Thyroid gland (tissue), 4 donors: ENCODE measurements around the gene VSX1. TPM values are rescaled to one million over a fixed set of nuclear protein-coding genes. Genes with fewer than 3 reads are reported as not detected.

Source experiments
- DNase-seq, 2 donors: peaks; one replicate each; pipeline ENCODE4 v3.0.0-alpha.2; 2019
- H3K27ac ChIP-seq, 3 donors: fragments of 200-600 bp; sonication (generic); 1 replicate in 2 of 3; 2 replicates in 1 of 3; pipeline ENCODE4 v1.5.1; 2016 to 2019; ENCODE audit warnings: mild to moderate bottlenecking in 1 of 3, moderate library complexity in 1 of 3
- H3K27me3 ChIP-seq: fragments of 200-600 bp; sonication (generic); one replicate; pipeline ENCODE4 v1.5.1; 2019
- H3K36me3 ChIP-seq, 2 donors: fragments of 200-600 bp; sonication (generic); one replicate each; pipeline ENCODE4 v1.5.1; 2016 to 2019
- H3K4me1 ChIP-seq, 2 donors: fragments of 200-600 bp; sonication (generic); one replicate each; pipeline ENCODE4 v1.5.1; 2017 to 2019
- H3K4me3 ChIP-seq, 3 donors: fragments of 200-600 bp; sonication (generic); replicated peaks in 1 of 3; 1 replicate in 2 of 3; 2 replicates in 1 of 3; pipeline ENCODE4 v1.5.1; 2016; ENCODE audit warnings: mild to moderate bottlenecking in 1 of 3
- H3K9me3 ChIP-seq: fragments of 200-600 bp; sonication (generic); one replicate; pipeline ENCODE4 v1.5.1; 2017
- POLR2A ChIP-seq, 2 donors: fragments of 450-650 bp; IDR thresholded peaks; one replicate each; pipeline ENCODE4 v1.6.1; 2017; ENCODE audit warnings: antibody characterized with exemption in 2 of 2, mild to moderate bottlenecking in 2 of 2, moderate library complexity in 1 of 2
- WGBS, 2 donors: methylation state at CpG; one replicate each; pipeline ENCODE4 v1.1.5; 2017; 5-methylcytosine and 5-hydroxymethylcytosine counted together
- intact Hi-C: fragments of 100-400 bp; cut with DNase I; formaldehyde crosslinking; loops from one replicate; pipeline ENCODE4 v1.15.1; 2023
- total RNA-seq, 4 donors: library from RNA; depleted of rRNA; stranded (reverse); fragments of >200 nt; gene quantifications; one replicate each; pipeline ENCODE4 v1.2.3, GENCODE V29; 2016
- TF ChIP-seq, protein P1 (sequence below), 6 experiments: fragments of 200-600 bp in 3 of 6; fragments of 450-650 bp in 3 of 6; sonication (generic) in 3 of 6; IDR thresholded peaks; one replicate each; pipeline ENCODE4 v1.5.1; 2016 to 2019; ENCODE audit warnings: antibody characterized with exemption in 6 of 6, mild to moderate bottlenecking in 2 of 6, inconsistent platforms in 1 of 6, moderate library complexity in 1 of 6

VSX1 gene
- total RNA-seq, 4 donors from 2014 or later, result not detected

DNA sequence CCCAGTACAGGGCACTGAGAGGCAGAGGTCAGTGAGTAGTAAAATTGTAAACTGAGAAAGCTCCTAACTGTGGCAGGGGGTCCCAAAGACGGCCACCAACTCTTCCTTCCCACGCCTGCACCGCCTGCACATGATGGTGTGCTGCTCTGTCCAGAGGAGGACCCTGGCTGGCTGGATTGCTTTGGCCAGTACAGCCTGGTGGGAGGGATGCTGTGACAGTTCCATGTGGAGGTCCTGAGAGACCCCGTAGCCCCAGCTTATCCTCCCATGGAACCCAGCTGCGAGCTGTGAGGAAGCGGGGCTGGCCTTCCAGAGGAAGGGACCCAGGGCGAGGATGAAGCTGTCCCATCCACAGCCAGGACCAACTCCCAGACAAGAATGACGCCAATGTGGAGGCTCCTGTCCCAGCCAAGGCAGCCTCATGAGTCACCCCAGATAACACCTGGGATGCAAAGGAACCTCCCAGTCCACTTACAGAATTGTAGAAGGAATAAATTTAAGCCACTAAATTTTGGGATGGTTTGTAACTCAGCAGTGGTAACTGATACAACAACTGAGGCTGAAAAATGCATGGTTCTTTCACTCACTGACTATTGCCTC lies 22.0 kb downstream of the VSX1 start:
- no peak overlapping the region for H3K4me3 ChIP-seq
- WGBS, 2 donors, result 97 to 100% methylated on average over 8 of the region's 8 CpGs
- peaks cover 28 to 29% of the 10 kb centered on the region in 2 donors for H3K4me1 ChIP-seq
- H3K36me3 ChIP-seq, result no peaks in the 10 kb centered on the region
- H3K9me3 ChIP-seq, result no peaks in the 10 kb centered on the region
- TF ChIP-seq POLR2A (IDR thresholded peaks at IDR 0.05), result no peak
- TF ChIP-seq, protein P1, sequence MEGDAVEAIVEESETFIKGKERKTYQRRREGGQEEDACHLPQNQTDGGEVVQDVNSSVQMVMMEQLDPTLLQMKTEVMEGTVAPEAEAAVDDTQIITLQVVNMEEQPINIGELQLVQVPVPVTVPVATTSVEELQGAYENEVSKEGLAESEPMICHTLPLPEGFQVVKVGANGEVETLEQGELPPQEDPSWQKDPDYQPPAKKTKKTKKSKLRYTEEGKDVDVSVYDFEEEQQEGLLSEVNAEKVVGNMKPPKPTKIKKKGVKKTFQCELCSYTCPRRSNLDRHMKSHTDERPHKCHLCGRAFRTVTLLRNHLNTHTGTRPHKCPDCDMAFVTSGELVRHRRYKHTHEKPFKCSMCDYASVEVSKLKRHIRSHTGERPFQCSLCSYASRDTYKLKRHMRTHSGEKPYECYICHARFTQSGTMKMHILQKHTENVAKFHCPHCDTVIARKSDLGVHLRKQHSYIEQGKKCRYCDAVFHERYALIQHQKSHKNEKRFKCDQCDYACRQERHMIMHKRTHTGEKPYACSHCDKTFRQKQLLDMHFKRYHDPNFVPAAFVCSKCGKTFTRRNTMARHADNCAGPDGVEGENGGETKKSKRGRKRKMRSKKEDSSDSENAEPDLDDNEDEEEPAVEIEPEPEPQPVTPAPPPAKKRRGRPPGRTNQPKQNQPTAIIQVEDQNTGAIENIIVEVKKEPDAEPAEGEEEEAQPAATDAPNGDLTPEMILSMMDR (IDR thresholded peaks at IDR 0.05), result no peak
- H3K27me3 ChIP-seq, result no peaks in the 10 kb centered on the region
- DNase-seq, result peak in 1 of 2 donors; percentile 2
- intact Hi-C loops, result loop anchor here (5.0 kb wide), 1 partner anchor 117 kb away; no protein-coding TSS in a partner anchor
- no peak overlapping the region for H3K27ac ChIP-seq

DNA sequence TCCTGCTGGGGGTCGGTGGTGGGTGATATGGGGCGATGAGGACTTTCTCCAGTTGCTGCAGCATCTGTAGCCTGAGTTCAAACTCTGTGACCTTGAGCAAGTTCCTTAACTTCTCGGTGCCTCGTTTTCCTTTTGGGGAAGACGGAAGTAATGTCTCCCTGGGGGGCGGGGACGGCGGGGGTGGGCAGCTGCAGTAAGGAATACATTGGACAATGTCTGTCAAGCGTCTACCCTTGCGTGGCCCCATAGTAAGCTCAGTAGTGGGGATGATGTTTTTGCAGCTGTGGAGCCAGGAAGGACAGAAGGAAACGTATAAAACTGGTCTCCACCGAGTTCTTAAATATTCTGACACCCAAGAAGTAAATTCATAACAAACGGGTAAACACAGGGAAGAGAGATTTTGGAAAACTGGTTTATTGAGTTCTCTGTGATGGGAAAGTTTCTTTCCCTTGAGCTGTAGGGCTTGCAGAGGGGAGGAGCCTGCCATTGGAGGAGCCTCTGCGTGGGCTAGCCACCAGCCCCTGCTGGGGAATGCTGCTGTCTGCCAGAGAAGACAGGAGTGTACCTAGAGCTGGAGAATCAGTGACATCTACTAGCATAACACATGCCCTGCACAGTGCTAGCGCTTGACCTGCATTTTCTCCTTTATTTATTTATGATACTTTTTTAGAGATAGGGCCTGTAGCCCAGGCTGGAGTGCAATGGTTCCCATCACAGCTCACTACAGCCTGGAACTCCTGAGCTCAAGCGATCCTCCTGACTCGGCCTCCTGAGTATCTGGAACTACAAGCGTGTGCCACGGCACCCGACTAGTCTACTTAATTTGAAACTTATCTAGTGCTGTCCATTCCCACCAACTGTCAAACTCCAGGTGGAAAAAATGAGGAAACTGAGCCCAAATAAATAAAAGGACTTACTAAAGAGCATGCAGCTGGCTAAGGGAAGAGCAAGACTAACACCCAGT lies 22.8 kb downstream of the VSX1 start:
- H3K27ac ChIP-seq, result peak overlapping the region; percentile 94 to 96 (median 96)
- no peaks in the 10 kb centered on the region for H3K9me3 ChIP-seq
- H3K27me3 ChIP-seq, result no peaks in the 10 kb centered on the region
- TF ChIP-seq, protein P1 (IDR thresholded peaks at IDR 0.05), result no peak
- TF ChIP-seq POLR2A (IDR thresholded peaks at IDR 0.05), result no peak
- H3K4me1 ChIP-seq, result peaks cover 35 to 36% of the 10 kb centered on the region in 2 donors
- no peaks in the 10 kb centered on the region for H3K36me3 ChIP-seq
- intact Hi-C loops, result no loop called here
- DNase-seq, result peak in 1 of 2 donors; percentile 35
- 45 to 48% methylated on average over 17 to 20 of the region's 20 CpGs for WGBS, 2 donors
- H3K4me3 ChIP-seq, result peak overlapping the region; percentile 64 to 84 (median 73)

DNA sequence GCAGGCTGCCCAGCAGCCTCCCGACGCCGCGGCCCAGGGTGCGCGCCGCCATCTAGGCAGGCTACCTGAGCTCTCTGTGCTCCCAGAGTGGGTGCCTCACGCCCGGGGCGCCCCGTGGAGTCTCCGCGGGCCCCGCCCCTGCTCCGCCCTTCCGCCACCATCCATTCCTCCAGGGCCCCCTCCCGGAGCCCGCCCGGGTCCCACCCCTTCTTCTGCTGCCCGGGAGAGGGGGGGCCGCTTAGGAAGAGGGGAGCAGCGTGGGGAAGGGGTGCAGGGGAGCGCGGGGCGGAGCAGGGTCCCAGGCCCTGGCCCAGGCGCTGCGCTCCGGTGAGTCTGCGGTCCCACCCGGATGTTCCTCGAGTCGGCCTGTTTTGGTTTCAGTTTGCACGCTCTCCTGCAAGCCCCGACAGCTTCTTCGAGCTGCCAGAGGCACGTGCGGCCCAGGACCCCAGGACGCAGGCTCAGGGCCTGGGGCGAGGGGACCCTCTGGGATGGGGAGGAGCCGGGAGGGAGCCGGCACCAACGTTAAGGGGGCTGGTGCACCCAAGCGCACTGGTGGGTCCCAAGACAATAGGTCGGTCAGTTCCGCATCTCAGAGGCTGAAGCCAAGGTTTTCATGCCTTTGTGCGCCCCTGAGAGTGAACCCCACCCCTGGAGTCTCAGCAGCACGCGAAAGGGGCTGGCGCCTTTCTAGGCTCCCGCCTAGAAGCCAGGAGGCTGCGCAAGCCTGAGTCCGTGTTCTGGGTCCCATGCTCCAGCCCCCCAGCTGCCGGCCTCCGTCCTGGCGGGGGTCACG lies 23.7 kb downstream of the VSX1 start, which contains the start of gene ACSS1:
TSS of gene ACSS1 (minus strand) at position 89 of the 796 bp plus-strand sequence. CDS start at position 52, 37 bp downstream.
- H3K4me3 ChIP-seq, result peak within 1 kb of the TSS; percentile 64 to 84 (median 73)
- H3K27me3 ChIP-seq, result no peaks in the 10 kb centered on the region
- no peaks in the 10 kb centered on the region for H3K36me3 ChIP-seq
- 4 to 7% methylated on average over 13 to 21 of the region's 56 CpGs for WGBS, 2 donors
- peak; percentile 79 to 83 for DNase-seq
- H3K27ac ChIP-seq, result peak within 1 kb of the TSS; percentile 94 to 96 (median 96)
- no peaks in the 10 kb centered on the region for H3K9me3 ChIP-seq
- intact Hi-C loops, result no loop called here
- H3K4me1 ChIP-seq, result peaks cover 44 to 45% of the 10 kb centered on the region in 2 donors
- TF ChIP-seq, protein P1 (IDR thresholded peaks at IDR 0.05), result no peak
- TF ChIP-seq POLR2A (IDR thresholded peaks at IDR 0.05), result peak in 1 of 2 donors; percentile 74

DNA sequence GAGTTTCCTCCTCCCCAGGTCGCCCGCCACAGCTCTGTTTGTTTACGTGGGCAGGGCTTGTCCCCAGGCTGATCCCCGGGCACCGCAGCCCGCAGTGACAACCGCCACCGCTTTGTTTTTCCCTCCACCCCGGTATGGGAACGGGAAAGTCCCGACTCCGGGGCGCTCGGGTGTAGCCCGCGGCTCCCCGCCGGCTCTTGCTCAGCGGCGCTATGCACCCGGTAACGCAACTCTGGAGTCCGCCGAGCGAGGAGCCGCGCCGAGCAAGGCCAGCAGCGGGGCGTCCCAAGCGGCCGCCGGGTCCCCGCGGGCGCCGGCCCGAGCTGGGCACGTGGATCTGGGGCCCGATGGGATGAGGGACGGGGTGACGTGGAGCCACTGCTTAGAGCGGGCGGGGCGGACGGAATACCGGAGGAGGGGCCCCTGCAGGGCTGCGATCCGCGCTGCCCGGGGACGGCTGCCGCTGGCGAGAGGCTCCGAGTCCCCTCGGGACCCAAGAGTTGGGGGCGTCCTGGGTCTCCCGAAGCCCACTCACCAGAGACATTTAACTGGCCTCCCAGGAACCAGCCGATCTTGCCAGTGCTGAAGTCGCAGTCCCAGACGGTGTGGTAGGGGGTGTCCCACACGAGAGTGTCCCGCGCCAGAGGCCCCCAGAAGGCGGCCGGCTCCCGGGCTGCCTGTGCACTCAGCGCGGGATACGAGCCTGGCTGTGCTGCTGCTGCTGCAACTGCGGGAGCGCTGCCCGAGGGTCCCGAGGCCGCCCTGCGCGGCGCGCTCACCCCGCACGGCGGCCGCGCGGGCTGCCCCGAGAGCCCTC lies 24.5 kb downstream of the VSX1 start:
- H3K27ac ChIP-seq, result peak overlapping the region; percentile 94 to 96 (median 96)
- peak; percentile 79 to 81 for DNase-seq
- no peaks in the 10 kb centered on the region for H3K36me3 ChIP-seq
- peak; percentile 33 to 73 for TF ChIP-seq POLR2A (IDR thresholded peaks at IDR 0.05)
- TF ChIP-seq, protein P1 (IDR thresholded peaks at IDR 0.05), result no peak
- no peaks in the 10 kb centered on the region for H3K9me3 ChIP-seq
- peaks cover 52 to 53% of the 10 kb centered on the region in 2 donors for H3K4me1 ChIP-seq
- WGBS, 2 donors, result 0 to 1% methylated on average over 16 to 18 of the region's 86 CpGs
- peak overlapping the region; percentile 64 to 84 (median 73) for H3K4me3 ChIP-seq
- intact Hi-C loops, result no loop called here
- H3K27me3 ChIP-seq, result no peaks in the 10 kb centered on the region
